Measurements from ENCODE around the gene MADCAM1. TPM values are rescaled to one million over a fixed set of nuclear protein-coding genes. Genes with fewer than 3 reads are reported as not detected.

The MADCAM1 gene
- total and polyA plus RNA-seq, 2 donors (not counting 1 experiment from before 2014, with no cell fraction given): 0.70 to 2.5 TPM

- ChIA-PET CTCF (no interaction called here), POLR2A (no interaction called here)
- 85% methylated on average over 18 of the region's 18 CpGs for WGBS (ENCODE audit: insufficient coverage)
- no peaks in the 10 kb centered on the region for H3K9me3 Mint-ChIP-seq (ENCODE audit: insufficient read depth)
- DNase-seq: no peak
- Histone ChIP-seq H2AFZ (ENCODE audit: insufficient read depth, low read depth, low read length, poor library complexity, severe bottlenecking) (no peak overlapping the region), H4K20me1 (ENCODE audit: control insufficient read depth, insufficient read depth, low read length, poor library complexity, severe bottlenecking) (no peaks in the 10 kb centered on the region), H3K9me3 (ENCODE audit: control extremely low read depth in 1 of 3, control insufficient read depth in 2 of 3, insufficient read depth in 1 of 3, low read length in 2 of 3) (peaks cover 0 to 24% (median 0%) of the 10 kb centered on the region in 3 donors), H3K4me1 (ENCODE audit: control insufficient read depth in 2 of 2, insufficient read depth in 2 of 2, low read length in 2 of 2) (peaks cover 10 to 11% of the 10 kb centered on the region in 2 donors), H3K36me3 (replicated peaks in 1 of 2; ENCODE audit: control extremely low read depth in 1 of 2, control insufficient read depth in 1 of 2, extremely low read depth in 1 of 2, insufficient read depth in 2 of 2, low read length in 1 of 2) (no peaks in the 10 kb centered on the region), H3K27ac (ENCODE audit: low read length in 2 of 2) (no peak overlapping the region), H3K4me3 (ENCODE audit: control extremely low read depth in 1 of 5, extremely low read depth in 1 of 5, insufficient read depth in 1 of 5, low read depth in 2 of 5, low read length in 4 of 5) (no peak overlapping the region), H3K79me2 (ENCODE audit: control insufficient read depth, insufficient read depth, low read length) (no peaks in the 10 kb centered on the region), H3K4me2 (replicated peaks; ENCODE audit: low read depth, low read length, poor library complexity, severe bottlenecking) (no peak overlapping the region), H3K9ac (ENCODE audit: low read length) (no peak overlapping the region), H3K27me3 (replicated peaks in 1 of 4; ENCODE audit: control extremely low read depth in 1 of 4, control insufficient read depth in 3 of 4, insufficient read depth in 4 of 4, low read length in 3 of 4) (peaks cover 0 to 25% (median 3%) of the 10 kb centered on the region in 4 experiments)
- H3K27ac Mint-ChIP-seq: no peak overlapping the region
- H3K27me3 Mint-ChIP-seq: peaks cover 10% of the 10 kb centered on the region
- no peak overlapping the region for H3K4me3 Mint-ChIP-seq
- no peak for ATAC-seq (ENCODE audit: low read depth)
- intact Hi-C loops (cut with micrococcal nuclease): no loop called here
- TF ChIP-seq EZH2 (IDR thresholded peaks at IDR 0.05; ENCODE audit: borderline replicate concordance, insufficient read depth, low read depth, low read length, poor library complexity, severe bottlenecking): no peak
- no peak for TF ChIP-seq CTCF (IDR thresholded peaks at IDR 0.05)
- peaks cover 7% of the 10 kb centered on the region for H3K4me1 Mint-ChIP-seq
Observed at GRCh38 chr19:456547-457110, 39.7 kb upstream of the MADCAM1 start.

GRCh38 chr19:457636-458035 lies 38.6 kb upstream of the MADCAM1 start:
- H3K27me3 Mint-ChIP-seq: peaks cover 10% of the 10 kb centered on the region
- WGBS (ENCODE audit: insufficient coverage): 98% methylated on average over 27 of the region's 30 CpGs
- Histone ChIP-seq H3K27me3 (replicated peaks in 1 of 4; ENCODE audit: control extremely low read depth in 1 of 4, control insufficient read depth in 3 of 4, insufficient read depth in 4 of 4, low read length in 3 of 4) (peaks cover 0 to 33% (median 7%) of the 10 kb centered on the region in 4 experiments), H3K4me3 (ENCODE audit: control extremely low read depth in 1 of 5, extremely low read depth in 1 of 5, insufficient read depth in 1 of 5, low read depth in 2 of 5, low read length in 4 of 5) (no peak overlapping the region), H3K36me3 (replicated peaks in 1 of 2; ENCODE audit: control extremely low read depth in 1 of 2, control insufficient read depth in 1 of 2, extremely low read depth in 1 of 2, insufficient read depth in 2 of 2, low read length in 1 of 2) (no peaks in the 10 kb centered on the region), H3K9me3 (ENCODE audit: control extremely low read depth in 1 of 3, control insufficient read depth in 2 of 3, insufficient read depth in 1 of 3, low read length in 2 of 3) (peaks cover 0 to 28% (median 0%) of the 10 kb centered on the region in 3 donors), H3K4me2 (replicated peaks; ENCODE audit: low read depth, low read length, poor library complexity, severe bottlenecking) (no peak overlapping the region), H3K79me2 (ENCODE audit: control insufficient read depth, insufficient read depth, low read length) (no peaks in the 10 kb centered on the region), H3K27ac (ENCODE audit: low read length in 2 of 2) (no peak overlapping the region), H4K20me1 (ENCODE audit: control insufficient read depth, insufficient read depth, low read length, poor library complexity, severe bottlenecking) (no peaks in the 10 kb centered on the region), H2AFZ (ENCODE audit: insufficient read depth, low read depth, low read length, poor library complexity, severe bottlenecking) (no peak overlapping the region), H3K9ac (ENCODE audit: low read length) (no peak overlapping the region), H3K4me1 (ENCODE audit: control insufficient read depth in 2 of 2, insufficient read depth in 2 of 2, low read length in 2 of 2) (peaks cover 13 to 16% of the 10 kb centered on the region in 2 donors)
- ChIA-PET CTCF (no interaction called here), POLR2A (no interaction called here)
- no peak overlapping the region for H3K4me3 Mint-ChIP-seq
- H3K4me1 Mint-ChIP-seq: peaks cover 8% of the 10 kb centered on the region
- intact Hi-C loops (cut with micrococcal nuclease): no loop called here
- ATAC-seq (ENCODE audit: low read depth) (no peak), DNase-seq (no peak)
- no peak overlapping the region for H3K27ac Mint-ChIP-seq
- no peaks in the 10 kb centered on the region for H3K9me3 Mint-ChIP-seq (ENCODE audit: insufficient read depth)
- TF ChIP-seq CTCF (IDR thresholded peaks at IDR 0.05) (no peak), EZH2 (IDR thresholded peaks at IDR 0.05; ENCODE audit: borderline replicate concordance, insufficient read depth, low read depth, low read length, poor library complexity, severe bottlenecking) (no peak)

Measured in B cell (primary cell).